Heart left ventricle (tissue), 16 donors: Measurements from ENCODE around the gene PHLPP1. TPM values are rescaled to one million over a fixed set of nuclear protein-coding genes. Genes with fewer than 3 reads are reported as not detected.

Experiments
- ATAC-seq, 4 donors: fragments of 200-7000 bp; cut with Tn5 transposase; one replicate each; pipeline ENCODE4 v1.9.1; 2020 to 2022; ENCODE audit warnings: moderate library complexity in 4 of 4, mild to moderate bottlenecking in 3 of 4, moderate number of reproducible peaks in 1 of 4
- DNase-seq, 5 donors: peaks; one replicate each; pipeline ENCODE4 v3.0.0-alpha.2; 2020
- H3K27ac ChIP-seq, 12 donors: fragments of 200-600 bp; sonication (generic) in 4 of 12; one replicate each; pipeline versions ENCODE4 v1.5.0 to v1.8.0; 2016 to 2022; ENCODE audit warnings: mild to moderate bottlenecking in 2 of 12
- H3K27me3 ChIP-seq, 9 donors: fragments of 200-600 bp; sonication (generic) in 2 of 9; one replicate each; pipeline versions ENCODE4 v1.5.1 to v1.8.0; 2016 to 2022; ENCODE audit warnings: mild to moderate bottlenecking in 3 of 9
- H3K36me3 ChIP-seq, 9 donors: fragments of 200-600 bp; sonication (generic) in 2 of 9; one replicate each; pipeline versions ENCODE4 v1.5.0 to v1.8.0; 2018 to 2022; ENCODE audit warnings: mild to moderate bottlenecking in 2 of 9
- H3K4me1 ChIP-seq, 12 donors: fragments of 200-600 bp; sonication (generic) in 4 of 12; one replicate each; pipeline versions ENCODE4 v1.5.0 to v1.8.0; 2016 to 2022; ENCODE audit warnings: mild to moderate bottlenecking in 3 of 12
- H3K4me3 ChIP-seq, 12 donors: fragments of 200-600 bp; sonication (generic) in 4 of 12; one replicate each; pipeline versions ENCODE4 v1.5.0 to v1.8.0; 2017 to 2022; ENCODE audit warnings: mild to moderate bottlenecking in 9 of 12, moderate library complexity in 4 of 12
- H3K9me3 ChIP-seq, 12 donors: fragments of 200-600 bp; sonication (generic) in 4 of 12; one replicate each; pipeline versions ENCODE4 v1.5.0 to v1.8.0; 2016 to 2022; ENCODE audit warnings: mild to moderate bottlenecking in 1 of 12
- POLR2A ChIP-seq, 2 donors: fragments of 450-650 bp; IDR thresholded peaks; one replicate each; pipeline ENCODE4 v1.6.1; 2017; ENCODE audit warnings: antibody characterized with exemption in 2 of 2, mild to moderate bottlenecking in 2 of 2, moderate library complexity in 2 of 2
- WGBS, 4 donors: extraction: QIAGEN DNeasy Blood & Tissue Kit in 2 of 4; methylation state at CpG; one replicate each; pipeline versions ENCODE4 v1.1.5 to v1.1.7; 2013 to 2018; 5-methylcytosine and 5-hydroxymethylcytosine counted together
- intact Hi-C, 10 donors: fragments of 100-400 bp; cut with DNase I; formaldehyde crosslinking; loops; one replicate each; pipeline versions ENCODE4 v1.11.1 to v1.14.2; 2022
- polyA plus RNA-seq, 2 donors: library from polyadenylated mRNA; stranded (reverse); fragments of 200-250 nt; gene quantifications; one replicate each; pipeline ENCODE4 v1.2.3, GENCODE V29; 2013
- total RNA-seq, 9 donors: library from RNA; depleted of rRNA in 2 of 9; stranded (reverse); fragments of >200 nt in 2 of 9; fragmentation: NEBNext Ultra II Directional in 3 of 9; extraction: Animal tissue kit (Norgen Biotek cat#: 25700) in 3 of 9; gene quantifications; one replicate each; pipeline versions ENCODE4 v1.1.0 to v1.2.4, GENCODE V29; 2016 to 2023
- TF ChIP-seq, protein P1 (sequence below), 12 donors: fragments of 200-600 bp; sonication (generic) in 4 of 12; IDR thresholded peaks; one replicate each; pipeline versions ENCODE4 v1.5.0 to v1.8.0; 2018 to 2022; ENCODE audit warnings: antibody characterized with exemption in 12 of 12, mild to moderate bottlenecking in 5 of 12
- donor health status: ischemic (EF 13 %, LVEDD 7.1; RV severe dilation, severe dysfunction).
- donor health status: healthy with polysubstance abuse.
- donor health status: DM: no; HTN: yes; CAD: no.
- donor health status: DM: no; HTN: no; CAD: no.
- donor health status: ischemic (EF 25% LVEDD 6.9; RV normal size, moderate dysfunction).
- donor health status: ischemic (EF 25% LVEDD 5.7; RV mildly dilated, moderate dysfunction).
- donor health status: healthy.
- donor health status: DM: yes; HTN: yes; CAD: no.
- donor health status: ischemic (EF 35%, LVEDD 5.7; RV mildly dilated, moderate dysfunction).
- donor health status: nonischemic (EF 11% LVEDD 7.7; RV severe dilation, severe dysfunction).
- donor health status: DM: yes; HTN: yes; CAD: no.
- donor health status: PGD.
- donor health status: ischemic (EF 29% LVEDD 5.4; RV normal size, mild dysfunction).
- donor health status: nonischemic (EF 23%, LVEDD 6.1; RV moderate dilation, normal function).

PHLPP1 gene
- total and polyA plus RNA-seq, 11 donors = 1.7 to 11.1 (median 6.2) TPM

DNA sequence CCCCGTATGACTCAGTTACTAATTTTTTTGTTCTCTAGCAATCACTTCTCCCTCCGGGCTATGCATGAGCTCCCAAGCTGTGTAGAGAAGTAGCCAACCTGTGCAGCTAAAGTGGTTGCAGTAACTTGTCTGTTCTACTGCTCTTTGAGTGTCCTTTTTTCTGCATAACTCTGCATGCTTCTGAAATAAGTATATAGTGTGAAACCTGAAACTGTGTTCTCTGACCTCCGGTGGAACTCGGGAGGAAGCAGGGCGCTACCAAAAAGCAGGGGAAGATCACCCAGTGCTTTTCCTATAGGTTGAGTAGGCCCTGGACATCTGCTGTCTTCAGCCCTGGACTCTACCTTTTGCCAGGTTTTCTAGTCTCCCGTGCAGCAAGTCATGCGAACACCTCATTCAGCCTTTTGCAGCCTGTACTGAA lies 47.8 kb downstream of the PHLPP1 start:
- Histone ChIP-seq H3K9me3 (no peaks in the 10 kb centered on the region), H3K27me3 (no peaks in the 10 kb centered on the region), H3K36me3 (no peaks in the 10 kb centered on the region), H3K4me1 (peaks cover 0 to 34% (median 6%) of the 10 kb centered on the region in 12 donors), H3K27ac (no peak overlapping the region), H3K4me3 (no peak overlapping the region)
- TF ChIP-seq, protein P1, sequence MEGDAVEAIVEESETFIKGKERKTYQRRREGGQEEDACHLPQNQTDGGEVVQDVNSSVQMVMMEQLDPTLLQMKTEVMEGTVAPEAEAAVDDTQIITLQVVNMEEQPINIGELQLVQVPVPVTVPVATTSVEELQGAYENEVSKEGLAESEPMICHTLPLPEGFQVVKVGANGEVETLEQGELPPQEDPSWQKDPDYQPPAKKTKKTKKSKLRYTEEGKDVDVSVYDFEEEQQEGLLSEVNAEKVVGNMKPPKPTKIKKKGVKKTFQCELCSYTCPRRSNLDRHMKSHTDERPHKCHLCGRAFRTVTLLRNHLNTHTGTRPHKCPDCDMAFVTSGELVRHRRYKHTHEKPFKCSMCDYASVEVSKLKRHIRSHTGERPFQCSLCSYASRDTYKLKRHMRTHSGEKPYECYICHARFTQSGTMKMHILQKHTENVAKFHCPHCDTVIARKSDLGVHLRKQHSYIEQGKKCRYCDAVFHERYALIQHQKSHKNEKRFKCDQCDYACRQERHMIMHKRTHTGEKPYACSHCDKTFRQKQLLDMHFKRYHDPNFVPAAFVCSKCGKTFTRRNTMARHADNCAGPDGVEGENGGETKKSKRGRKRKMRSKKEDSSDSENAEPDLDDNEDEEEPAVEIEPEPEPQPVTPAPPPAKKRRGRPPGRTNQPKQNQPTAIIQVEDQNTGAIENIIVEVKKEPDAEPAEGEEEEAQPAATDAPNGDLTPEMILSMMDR (IDR thresholded peaks at IDR 0.05) = no peak
- TF ChIP-seq POLR2A (IDR thresholded peaks at IDR 0.05) = no peak
- ATAC-seq (no peak), DNase-seq (no peak)
- 88 to 96% (median 90%) methylated on average over 7 of the region's 7 CpGs for WGBS, 4 donors
- intact Hi-C loops = no loop called here

DNA sequence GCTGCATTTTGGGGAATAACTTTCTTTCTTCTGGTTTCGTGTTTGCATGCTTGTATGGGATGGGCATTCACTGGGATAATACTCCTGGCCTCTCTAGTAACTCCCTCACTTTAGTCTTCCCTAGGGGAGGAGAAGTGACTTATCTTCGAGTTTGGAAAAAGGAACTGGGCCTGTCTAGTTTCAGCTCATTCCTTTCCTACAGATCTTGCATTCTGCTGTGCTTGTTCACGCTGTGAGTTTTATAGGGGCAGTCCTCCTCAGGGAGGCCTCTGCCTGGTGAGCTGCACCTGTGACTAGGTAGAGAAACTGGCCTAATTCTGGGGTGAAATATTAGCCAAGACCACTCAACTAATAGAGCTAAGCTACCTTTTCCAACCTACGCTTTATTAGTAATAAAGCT lies 50.9 kb downstream of the PHLPP1 start:
- intact Hi-C loops = no loop called here
- 78 to 82% (median 81%) methylated on average over 4 of the region's 4 CpGs for WGBS, 4 donors
- ATAC-seq = no peak
- TF ChIP-seq POLR2A (IDR thresholded peaks at IDR 0.05) = no peak
- TF ChIP-seq, protein P1 (IDR thresholded peaks at IDR 0.05) = no peak
- Histone ChIP-seq H3K27me3 (no peaks in the 10 kb centered on the region), H3K9me3 (no peaks in the 10 kb centered on the region), H3K4me3 (no peak overlapping the region), H3K27ac (no peak overlapping the region), H3K36me3 (no peaks in the 10 kb centered on the region), H3K4me1 (peaks cover 0 to 23% (median 10%) of the 10 kb centered on the region in 12 donors)
- DNase-seq = no peak

DNA sequence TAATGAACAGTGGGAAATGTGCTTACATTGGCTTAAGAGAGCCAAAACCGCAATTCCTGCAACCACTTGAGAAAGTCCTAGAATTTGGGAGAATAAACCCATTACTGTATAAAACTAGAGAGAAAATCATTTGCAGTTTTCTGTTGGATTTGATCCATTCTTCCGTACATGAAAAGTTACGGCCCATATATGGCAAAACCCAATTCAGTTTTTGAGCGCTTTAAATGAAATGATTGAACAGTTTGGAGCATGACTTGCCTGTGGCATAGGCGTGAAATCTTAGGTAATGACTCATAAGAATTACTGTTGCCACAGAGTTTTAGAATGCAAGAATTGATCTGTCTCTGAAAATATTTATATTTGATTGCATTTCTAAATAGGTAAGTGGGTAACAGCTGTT lies 52.0 kb downstream of the PHLPP1 start:
- H3K27ac ChIP-seq = no peak overlapping the region
- WGBS, 4 donors = 91 to 97% (median 95%) methylated on average over 5 of the region's 5 CpGs
- intact Hi-C loops = no loop called here
- H3K9me3 ChIP-seq = no peaks in the 10 kb centered on the region
- H3K36me3 ChIP-seq = no peaks in the 10 kb centered on the region
- no peak for TF ChIP-seq POLR2A (IDR thresholded peaks at IDR 0.05)
- TF ChIP-seq, protein P1 (IDR thresholded peaks at IDR 0.05) = no peak
- H3K4me1 ChIP-seq = peaks cover 0 to 23% (median 10%) of the 10 kb centered on the region in 12 donors
- ATAC-seq = no peak
- H3K27me3 ChIP-seq = no peaks in the 10 kb centered on the region
- DNase-seq = no peak
- H3K4me3 ChIP-seq = no peak overlapping the region

DNA sequence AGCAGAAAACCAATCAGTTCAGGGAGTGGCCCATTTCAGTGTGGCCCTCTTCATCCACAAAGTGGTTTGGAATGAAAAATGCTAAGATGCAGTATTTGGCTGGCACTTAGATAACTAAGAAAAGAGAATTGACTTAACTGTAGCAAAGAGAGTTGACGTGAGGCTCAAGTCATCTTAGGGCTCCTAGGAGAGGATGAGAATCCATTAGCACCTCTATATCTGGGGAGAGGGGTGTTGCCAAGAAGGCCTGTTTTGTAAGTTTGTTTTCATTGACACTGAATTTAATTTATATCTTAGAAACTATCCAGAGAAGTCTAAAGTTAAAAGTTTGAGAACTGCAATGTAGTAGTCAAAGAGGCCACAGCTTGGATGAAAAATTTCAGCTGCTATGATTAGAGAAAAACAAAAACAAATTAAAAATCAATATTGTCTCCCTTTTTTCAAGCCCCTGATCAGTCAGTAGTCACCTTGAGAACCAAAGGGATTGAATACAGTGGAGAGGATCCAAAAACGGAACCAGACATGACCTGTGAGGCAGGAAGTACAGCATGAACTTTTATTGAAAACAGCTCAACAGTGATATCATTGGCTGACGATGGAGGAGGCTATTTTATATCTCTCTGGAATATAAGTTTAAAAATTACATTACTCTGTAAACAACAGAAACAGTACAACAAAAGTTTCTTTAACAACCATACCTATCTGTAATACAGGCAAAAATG lies 52.7 kb downstream of the PHLPP1 start:
- Histone ChIP-seq H3K9me3 (no peaks in the 10 kb centered on the region), H3K4me3 (no peak overlapping the region), H3K4me1 (peaks cover 0 to 28% (median 12%) of the 10 kb centered on the region in 12 donors), H3K36me3 (no peaks in the 10 kb centered on the region), H3K27me3 (no peaks in the 10 kb centered on the region), H3K27ac (no peak overlapping the region)
- DNase-seq (no peak), ATAC-seq (no peak)
- WGBS, 4 donors = 37 to 60% (median 41%) methylated on average over 3 of the region's 3 CpGs
- TF ChIP-seq, protein P1 (IDR thresholded peaks at IDR 0.05) = no peak
- TF ChIP-seq POLR2A (IDR thresholded peaks at IDR 0.05) = no peak
- intact Hi-C loops = no loop called here
